ENCODE measurements around the gene KATNAL1. TPM values are rescaled to one million over a fixed set of nuclear protein-coding genes. Genes with fewer than 3 reads are reported as not detected.

Gene KATNAL1
- polyA plus RNA-seq, 1 of the 3 experiments (the other 2 are of a cell fraction) = 5.1 TPM

DNA sequence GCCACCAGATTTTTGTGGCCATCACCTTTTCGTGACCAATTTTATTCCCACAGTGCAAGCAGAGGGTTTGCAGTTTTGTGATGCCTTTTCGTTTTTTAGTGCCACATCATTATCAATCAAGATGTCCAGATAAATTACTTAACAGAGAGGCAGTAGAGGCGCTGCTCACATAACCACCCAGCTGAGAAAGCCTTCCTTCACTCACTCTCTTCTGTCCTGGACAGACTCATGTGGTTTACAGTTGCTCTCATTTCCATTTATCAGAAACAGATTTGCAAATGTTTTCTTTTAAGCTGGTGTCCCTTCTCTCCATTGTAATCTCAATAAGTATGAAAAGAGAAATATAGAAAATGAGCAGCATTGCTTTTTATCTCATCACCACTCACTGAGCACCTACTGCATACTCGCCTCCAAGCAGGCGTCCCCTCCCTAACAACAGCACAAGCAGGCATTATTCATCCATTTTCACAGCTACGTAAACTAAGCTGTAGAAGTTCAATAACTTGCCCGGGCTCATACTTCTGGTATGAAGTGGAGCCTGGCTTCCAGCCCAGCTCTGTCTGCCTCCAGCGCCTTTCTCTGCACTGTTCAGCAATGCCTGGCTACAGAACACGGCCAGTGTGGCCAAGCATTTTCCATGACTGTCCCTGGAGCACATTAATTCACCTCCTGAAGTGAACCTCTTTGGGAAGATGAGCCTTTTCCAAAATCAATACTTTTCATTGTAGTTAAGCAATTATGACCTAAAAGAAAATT is 34.6 kb upstream of the KATNAL1 start (continued):
- TF ChIP-seq, protein P1, sequence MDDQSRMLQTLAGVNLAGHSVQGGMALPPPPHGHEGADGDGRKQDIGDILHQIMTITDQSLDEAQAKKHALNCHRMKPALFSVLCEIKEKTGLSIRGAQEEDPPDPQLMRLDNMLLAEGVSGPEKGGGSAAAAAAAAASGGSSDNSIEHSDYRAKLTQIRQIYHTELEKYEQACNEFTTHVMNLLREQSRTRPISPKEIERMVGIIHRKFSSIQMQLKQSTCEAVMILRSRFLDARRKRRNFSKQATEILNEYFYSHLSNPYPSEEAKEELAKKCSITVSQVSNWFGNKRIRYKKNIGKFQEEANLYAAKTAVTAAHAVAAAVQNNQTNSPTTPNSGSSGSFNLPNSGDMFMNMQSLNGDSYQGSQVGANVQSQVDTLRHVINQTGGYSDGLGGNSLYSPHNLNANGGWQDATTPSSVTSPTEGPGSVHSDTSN (IDR thresholded peaks at IDR 0.05) = peak; percentile 68
- TF ChIP-seq NFIC (IDR thresholded peaks at IDR 0.05; ENCODE audit: borderline replicate concordance) (peak; percentile 95), RAD21 (IDR thresholded peaks at IDR 0.05; ENCODE audit: low read length) (peak; percentile 35), GATA2 (CRISPR knock-in tag; IDR thresholded peaks at IDR 0.05) (peak; percentile 9; the same call in 1 of the 2 replicates)

DNA sequence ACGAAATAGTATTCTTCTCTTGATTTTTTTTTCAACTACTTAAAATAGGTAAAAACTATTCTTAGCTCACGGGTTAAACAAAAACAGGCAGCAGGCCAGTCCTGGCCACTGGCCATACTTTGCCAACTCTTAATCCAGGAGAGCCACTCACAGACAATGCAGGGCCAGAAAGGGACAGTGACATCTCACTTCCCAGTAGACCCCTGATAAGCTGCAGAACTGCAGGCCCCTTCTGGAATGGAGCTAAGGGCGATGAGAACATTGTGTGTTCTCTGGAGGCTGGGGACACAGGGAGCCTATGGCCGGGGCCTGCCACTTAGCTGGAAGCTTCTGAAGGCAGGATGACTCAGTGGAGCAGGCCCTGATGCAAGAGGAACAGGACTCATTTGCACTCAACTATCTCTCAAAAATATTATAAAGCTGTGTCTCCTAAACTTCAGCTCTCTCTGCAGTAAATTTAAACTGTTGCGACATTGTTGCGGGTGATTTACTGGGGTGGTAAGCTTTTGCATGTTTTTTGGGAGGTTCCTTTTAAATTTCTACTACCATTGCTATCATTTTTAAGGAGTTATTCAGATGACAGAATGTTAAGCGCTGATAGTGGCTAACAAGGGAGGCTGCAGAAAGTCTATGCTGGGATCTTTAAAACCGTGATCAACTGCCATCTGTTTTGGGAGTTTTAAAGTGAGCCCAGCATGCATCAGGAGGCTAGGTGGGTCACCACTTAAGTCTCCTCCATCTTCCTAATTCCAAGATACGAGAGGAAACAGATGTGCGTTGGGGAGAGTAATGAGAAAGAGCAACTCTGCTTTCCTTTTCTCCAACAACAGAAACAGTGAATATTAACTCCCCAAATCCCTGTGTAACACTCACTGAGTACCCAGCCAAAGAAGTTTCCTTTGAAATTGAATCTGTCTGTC is 33.2 kb upstream of the KATNAL1 start:
- Histone ChIP-seq H4K20me1 (ENCODE audit: insufficient read depth) (no peaks in the 10 kb centered on the region), H3K4me3 (ENCODE audit: low read depth in 2 of 2, low read length in 1 of 2) (no peak overlapping the region), H3K9me2 (no peaks in the 10 kb centered on the region), H3K36me3 (replicated peaks in 1 of 2; ENCODE audit: control insufficient read depth in 1 of 2, insufficient read depth in 2 of 2, low read length in 1 of 2) (no peaks in the 10 kb centered on the region), H3K27me3 (ENCODE audit: insufficient read depth) (no peaks in the 10 kb centered on the region), H3K9ac (no peak overlapping the region; the same call in 1 of the 2 replicates), H3F3A (replicated peaks; ENCODE audit: insufficient read depth) (peaks cover 27% of the 10 kb centered on the region), H2AFZ (ENCODE audit: low read depth) (peak overlapping the region; percentile 52; the same call in 1 of the 2 replicates), H3K4me1 (ENCODE audit: control insufficient read depth in 1 of 2, insufficient read depth in 2 of 2, low read depth in 1 of 2, low read length in 1 of 2) (peaks cover 33 to 37% of the 10 kb centered on the region in 2 experiments), H3K27ac (ENCODE audit: low read depth in 2 of 2, low read length in 1 of 2) (peak overlapping the region; percentile 71 to 88), H3K79me2 (ENCODE audit: insufficient read depth) (no peaks in the 10 kb centered on the region), H3K4me2 (peak overlapping the region; percentile 49), H3K9me3 (no peaks in the 10 kb centered on the region)
- ChIA-PET POLR2A (interaction anchor here (2.5 kb wide), 1 partner anchor 33 kb away, joined by 10 read pairs; the partner anchor contains the start of gene KATNAL1), CTCF (interaction anchor here (0.6 to 1.1 kb wide), 6 partner anchors 8 to 690 kb away, joined by 3 to 6 read pairs (median 4); no protein-coding TSS in a partner anchor)
- TF ChIP-seq, protein P2, sequence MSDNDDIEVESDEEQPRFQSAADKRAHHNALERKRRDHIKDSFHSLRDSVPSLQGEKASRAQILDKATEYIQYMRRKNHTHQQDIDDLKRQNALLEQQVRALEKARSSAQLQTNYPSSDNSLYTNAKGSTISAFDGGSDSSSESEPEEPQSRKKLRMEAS (IDR thresholded peaks at IDR 0.05; ENCODE audit: low read depth) = peak; percentile 27; the same call in 1 of the 2 replicates
- TF ChIP-seq FOSL2 (IDR thresholded peaks at IDR 0.05; ENCODE audit: borderline replicate concordance, low read depth) = peak; percentile 73
- TF ChIP-seq EP300 (IDR thresholded peaks at IDR 0.05; ENCODE audit: borderline replicate concordance in 1 of 2, low read depth in 1 of 2, low read length in 1 of 2) = 0 out of 4 replicates have a peak, but pooled peaks of 1 of the 2 experiments have one; percentile 47
- TF ChIP-seq RXRA (IDR thresholded peaks at IDR 0.05; ENCODE audit: borderline replicate concordance, low read depth) = peak; percentile 20; the same call in 1 of the 2 replicates
- no peak for TF ChIP-seq GATA2 (CRISPR knock-in tag; IDR thresholded peaks at IDR 0.05)
- TF ChIP-seq MEF2A (IDR thresholded peaks at IDR 0.05; ENCODE audit: borderline replicate concordance, low read depth) = peak; percentile 50; the same call in 1 of the 2 replicates
- no peak for TF ChIP-seq TAF1 (IDR thresholded peaks at IDR 0.05; ENCODE audit: borderline replicate concordance, low read depth, low read length)
- TF ChIP-seq, protein P1 (IDR thresholded peaks at IDR 0.05) = 0 out of 2 replicates have a peak, but pooled peaks have one; percentile 58
- peak; percentile 49 for TF ChIP-seq JUND (IDR thresholded peaks at IDR 0.05)
- peak; percentile 45 for TF ChIP-seq NFIC (IDR thresholded peaks at IDR 0.05; ENCODE audit: borderline replicate concordance)
- TF ChIP-seq TCF12 (IDR thresholded peaks at IDR 0.05) = peak; percentile 23
- TF ChIP-seq ELF1 (IDR thresholded peaks at IDR 0.05) = no peak
- peak; percentile 29 for DNase-seq
- WGBS (ENCODE audit: low lambda C conversion rate) = 50% methylated on average over 10 of the region's 10 CpGs
